GM10248 (cell line): Measurements from ENCODE around the gene ACTL10.
"Not testable (repeated sequence)": the region's sequence is repeated elsewhere in the genome, so short reads cannot be mapped to it uniquely, and the experiment has no call there.

Source experiments
- CTCF ChIA-PET: fragments of 300-600 bp; sonication (Branson Sonifier 250); formaldehyde crosslinking; extraction: SDS; loops from one replicate; lab custom pipeline; 2021; ENCODE audit warnings: antibody characterized with exemption; lab: Yijun Ruan, JAX
- POLR2A ChIA-PET: fragments of 350-650 bp; sonication (Branson Sonifier 250); formaldehyde crosslinking; extraction: SDS; loops from one replicate; lab custom pipeline; 2020; ENCODE audit warnings: antibody characterized with exemption; lab: Yijun Ruan, JAX
- DNase-seq: peaks from one replicate; pipeline ENCODE4 v3.0.0; 2012; ENCODE audit errors: extremely low spot score
- CTCF ChIP-seq: IDR thresholded peaks from 2 replicates; pipeline ENCODE4 v1.5.1; 2012; ENCODE audit warnings: mild to moderate bottlenecking, low read depth; ENCODE audit errors: extremely low read depth, missing control alignments, control extremely low read depth

Gene ACTL10

GRCh38 chr20:33627577-33628216 is 39.0 kb upstream of the ACTL10 start:
- no peak for DNase-seq
- ChIA-PET CTCF (no interaction called here), POLR2A (no interaction called here)
- TF ChIP-seq CTCF: no peak

DNA sequence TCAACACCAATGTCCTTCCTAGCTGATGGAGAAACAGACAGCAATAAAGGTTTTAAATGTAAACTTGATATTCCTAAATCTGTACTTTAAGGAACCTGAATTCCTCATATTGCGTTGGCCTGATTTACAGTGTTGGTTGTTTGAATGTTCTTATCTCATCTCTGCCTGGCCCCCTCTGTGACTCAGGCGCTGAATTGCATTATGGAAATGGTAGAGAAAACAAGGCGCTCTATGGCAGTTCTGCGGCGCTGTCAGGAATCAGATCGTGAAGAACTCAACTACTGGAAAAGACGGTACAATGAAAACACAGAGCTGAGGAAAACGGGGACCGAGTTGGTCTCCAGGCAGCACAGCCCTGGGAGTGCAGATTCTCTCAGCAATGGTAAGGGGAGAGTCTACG is 37.2 kb upstream of the ACTL10 start:
- TF ChIP-seq CTCF: no peak
- CTCF ChIA-PET: no interaction called here
- DNase-seq: no peak
- POLR2A ChIA-PET: no interaction called here

DNA sequence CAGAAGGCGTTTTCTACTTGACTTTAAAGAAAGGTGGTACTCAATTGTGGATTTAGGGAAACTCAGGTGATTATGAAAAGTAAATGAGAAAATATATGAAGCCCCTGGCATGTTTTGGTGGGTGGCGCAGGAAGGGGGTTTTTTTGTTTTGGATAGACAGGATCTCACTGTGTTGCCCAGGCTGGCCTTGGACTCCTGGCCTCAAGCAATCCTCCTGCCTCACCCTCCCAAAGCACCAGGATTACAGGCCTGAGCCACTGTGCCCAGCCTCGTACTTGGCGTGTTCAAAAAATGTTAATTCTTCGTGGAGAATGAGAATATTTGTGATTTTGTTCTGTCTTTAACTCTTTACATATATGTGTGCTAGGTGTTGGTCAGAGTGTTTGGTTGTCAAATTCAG is 36.8 kb upstream of the ACTL10 start:
- ChIA-PET CTCF (no interaction called here), POLR2A (no interaction called here)
- DNase-seq: no peak
- TF ChIP-seq CTCF: no peak

GRCh38 chr20:33630507-33630906 is 36.2 kb upstream of the ACTL10 start:
- POLR2A ChIA-PET: no interaction called here
- no peak for TF ChIP-seq CTCF
- DNase-seq: no peak
- CTCF ChIA-PET: interaction anchor here (1.3 to 1.8 kb wide), 2 partner anchors 8 to 11 kb away, joined by 3 to 7 read pairs; no protein-coding TSS in a partner anchor

DNA sequence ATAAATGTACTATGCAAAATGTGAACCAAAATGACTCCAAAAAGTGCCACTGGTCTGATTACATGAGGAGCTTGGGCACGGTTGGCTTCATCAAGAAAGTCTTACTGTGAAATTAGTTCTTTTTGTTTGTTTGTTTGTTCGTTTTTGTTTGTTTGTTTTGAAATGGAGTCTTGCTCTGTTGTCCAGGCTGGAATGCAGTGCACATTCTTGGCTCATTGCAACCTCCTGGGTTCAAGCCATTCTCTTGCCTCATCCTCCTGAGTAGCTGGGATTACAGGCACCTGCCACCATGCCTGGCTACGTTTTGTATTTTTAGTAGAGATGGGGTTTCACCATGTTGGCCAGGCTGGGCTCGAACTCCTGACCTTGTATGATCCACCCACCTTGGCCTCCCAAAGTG is 34.8 kb upstream of the ACTL10 start:
- DNase-seq, POLR2A ChIA-PET: not testable (repeated sequence)
- CTCF ChIA-PET: interaction anchor here (0.6 to 1.8 kb wide), 3 partner anchors 9 to 15 kb away, joined by 3 to 7 read pairs (median 3); no protein-coding TSS in a partner anchor

DNA sequence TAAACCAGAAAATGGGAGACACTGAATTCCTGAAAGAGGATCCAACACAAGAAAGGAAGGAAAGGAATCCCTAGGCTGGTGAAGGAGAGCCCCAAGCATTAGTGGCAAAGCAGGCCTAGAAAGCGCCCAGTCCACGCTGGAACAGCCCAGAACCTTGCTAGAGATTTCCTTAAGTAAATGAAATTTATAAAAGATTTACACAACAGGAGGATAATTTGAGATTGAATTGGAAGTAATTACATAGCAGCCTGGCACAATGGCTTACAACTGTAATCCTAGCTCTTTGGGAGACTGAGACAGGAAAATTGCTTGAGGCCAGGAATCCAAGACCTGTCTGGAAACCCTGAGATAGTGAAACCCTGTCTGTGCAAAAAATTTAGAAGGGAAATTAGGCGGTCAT is 31.4 kb upstream of the ACTL10 start:
- ChIA-PET POLR2A (no interaction called here), CTCF (interaction anchor here (1.3 kb wide), 1 partner anchor 33 kb away, joined by 3 read pairs; no protein-coding TSS in a partner anchor)
- TF ChIP-seq CTCF: no peak

DNA sequence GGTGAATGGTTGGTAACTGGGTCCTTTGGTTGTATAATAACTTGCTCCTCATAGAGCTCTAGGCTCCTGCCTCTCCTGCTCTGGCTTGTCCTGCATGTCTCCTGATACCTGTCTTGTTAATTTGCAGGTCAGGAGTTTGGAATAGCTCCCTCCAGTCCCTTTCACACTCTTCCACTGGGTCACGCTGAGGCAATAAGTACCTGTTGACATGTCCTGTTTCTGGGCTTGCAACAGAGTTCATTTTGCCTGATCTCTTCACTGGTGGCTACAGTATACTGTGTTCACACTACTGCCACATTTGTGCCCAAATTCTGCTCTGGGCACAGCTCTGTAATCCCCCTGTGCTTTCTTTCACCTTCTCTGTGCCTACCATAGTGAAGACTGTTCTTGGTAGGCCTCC is 30.0 kb upstream of the ACTL10 start:
- CTCF ChIA-PET: interaction anchor here (1.6 kb wide), 1 partner anchor 10 kb away, joined by 3 read pairs; no protein-coding TSS in a partner anchor
- no peak for TF ChIP-seq CTCF
- DNase-seq: no peak
- POLR2A ChIA-PET: no interaction called here

More for the DNA sequence above, 31.4 kb upstream of the ACTL10 start:
- DNase-seq: no peak
